Left forelimb (tissue), 1 donor: ENCODE measurements around the gene ZBTB42.

Source experiments
- DNase-seq: peaks from one replicate; pipeline ENCODE4 v3.0.0-alpha.2; 2018; ENCODE audit warnings: low spot score

The ZBTB42 gene

GRCh38 chr14:104782808-104783139 is 18.1 kb upstream of the ZBTB42 start:
- DNase-seq: no peak

- DNase-seq: no peak
Observed at GRCh38 chr14:104783484-104784217, 17.2 kb upstream of the ZBTB42 start.

- DNase-seq: no peak
Observed at GRCh38 chr14:104784218-104784568, 16.7 kb upstream of the ZBTB42 start.

GRCh38 chr14:104784846-104785707 is 15.8 kb upstream of the ZBTB42 start:
- DNase-seq: no peak

- DNase-seq: no peak
Observed at GRCh38 chr14:104785708-104786080, 15.2 kb upstream of the ZBTB42 start.

GRCh38 chr14:104786091-104786586 is 14.8 kb upstream of the ZBTB42 start:
- DNase-seq: no peak

GRCh38 chr14:104786726-104787675 is 13.9 kb upstream of the ZBTB42 start:
- no peak for DNase-seq

- no peak for DNase-seq
Observed at GRCh38 chr14:104787736-104788135, 13.2 kb upstream of the ZBTB42 start.

GRCh38 chr14:104788161-104788818 is 12.6 kb upstream of the ZBTB42 start:
- DNase-seq: no peak

- no peak for DNase-seq
Observed at GRCh38 chr14:104788873-104789663, 11.8 kb upstream of the ZBTB42 start.

- DNase-seq: no peak
Observed at GRCh38 chr14:104789752-104790743, 10.9 kb upstream of the ZBTB42 start.

- DNase-seq: no peak
Observed at GRCh38 chr14:104791425-104791824, 9.5 kb upstream of the ZBTB42 start.

- DNase-seq: no peak
Observed at GRCh38 chr14:104792101-104792884, 8.6 kb upstream of the ZBTB42 start.

GRCh38 chr14:104792945-104793702 is 7.8 kb upstream of the ZBTB42 start:
- DNase-seq: no peak

- DNase-seq: no peak
Observed at GRCh38 chr14:104793703-104793959, 7.3 kb upstream of the ZBTB42 start.

GRCh38 chr14:104794099-104794498 is 6.8 kb upstream of the ZBTB42 start:
- no peak for DNase-seq

- no peak for DNase-seq
Observed at GRCh38 chr14:104794631-104794992, 6.3 kb upstream of the ZBTB42 start.

GRCh38 chr14:104794993-104795780 is 5.7 kb upstream of the ZBTB42 start, which contains the start of gene AKT1:
Gene AKT1 (minus strand): TSS chr14:104795748. CDS start chr14:104792643, 3,105 bp downstream.
- no peak for DNase-seq
